ENCODE data around the gene IWS1.

The IWS1 gene

DNA sequence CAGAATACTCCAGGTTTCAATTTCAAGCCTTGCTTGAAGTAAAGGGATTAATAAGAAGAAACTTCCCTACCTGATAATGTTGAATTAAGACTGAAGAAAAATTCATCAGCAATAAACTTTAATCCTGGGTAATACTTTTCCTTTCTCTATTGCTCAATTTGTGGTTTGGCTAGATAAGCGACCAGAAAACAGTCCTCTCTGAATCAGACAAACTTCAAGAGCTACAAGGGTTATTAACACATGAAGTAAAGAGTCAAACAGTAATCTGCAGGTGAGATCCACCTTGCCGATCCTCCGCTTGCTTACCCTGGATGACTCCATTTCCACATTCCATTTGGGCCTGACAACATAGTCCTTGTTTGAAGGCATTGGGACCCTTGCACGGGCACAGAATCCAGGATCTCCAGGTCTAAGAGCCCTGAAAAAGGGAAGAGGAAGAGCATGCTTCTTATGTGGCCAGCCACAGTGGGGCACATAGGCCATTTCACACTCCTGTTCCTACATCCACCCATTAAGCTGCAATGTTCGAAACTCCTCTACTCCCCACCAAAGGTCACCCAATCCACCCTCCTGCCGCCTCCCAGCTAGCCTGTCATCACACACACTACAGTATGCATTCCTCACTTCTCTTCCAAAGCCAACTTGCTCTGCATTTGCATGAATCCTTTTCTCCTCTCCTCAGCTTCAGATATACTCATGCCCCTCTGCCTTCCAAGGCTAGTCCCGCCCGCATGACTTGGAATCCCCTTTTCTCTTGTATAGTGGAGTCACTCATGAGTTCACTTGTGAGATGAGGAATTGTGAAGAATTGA lies 39.8 kb downstream of the IWS1 start:
- no peak for DNase-seq

DNA sequence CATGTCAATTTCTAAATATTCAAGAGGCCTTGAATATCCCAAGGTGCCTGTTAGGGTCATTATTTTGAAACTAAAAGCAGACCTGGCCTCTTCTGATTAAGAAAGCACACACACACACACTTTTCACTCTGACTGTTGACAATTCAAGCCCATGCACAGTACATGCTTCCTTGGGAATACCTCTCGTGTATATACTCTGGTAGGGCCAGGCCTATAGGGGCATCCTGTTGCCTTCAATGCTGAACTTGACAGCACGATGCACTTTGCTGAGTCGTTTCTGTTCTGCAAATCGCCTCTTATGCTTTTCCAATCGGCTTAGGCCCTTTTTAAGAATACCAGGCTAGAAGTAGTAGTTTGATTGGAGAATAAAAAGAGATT lies 40.6 kb downstream of the IWS1 start:
- DNase-seq = no peak

DNA sequence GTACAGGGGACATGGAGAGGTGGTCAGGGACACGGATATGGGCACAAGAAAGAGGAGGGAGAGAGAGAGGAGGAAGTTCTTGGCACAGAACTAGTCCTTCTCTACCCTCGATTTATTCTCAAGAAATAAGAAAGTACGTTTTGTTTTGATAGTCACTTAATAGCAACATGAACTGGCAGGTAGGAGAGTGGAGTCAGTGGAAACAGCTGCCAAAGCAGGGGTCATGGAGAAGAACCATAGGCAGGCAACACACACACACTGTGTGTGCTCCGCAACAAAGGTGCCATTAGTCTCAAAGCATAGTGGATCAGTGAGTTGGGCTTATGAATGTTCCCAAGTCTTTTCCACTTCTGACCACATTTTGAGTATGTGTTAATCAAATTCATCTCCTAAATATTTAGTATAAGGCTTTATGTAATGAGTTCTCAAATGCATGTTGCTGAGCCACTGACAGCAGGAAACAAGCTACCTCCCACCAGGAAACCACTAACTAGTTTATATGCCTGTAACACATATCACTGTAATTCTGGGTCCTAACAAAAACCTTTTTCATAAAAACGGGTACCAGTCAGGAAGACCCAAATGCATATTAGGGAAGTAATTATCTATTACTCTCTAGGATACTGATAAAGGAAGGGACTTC lies 41.1 kb downstream of the IWS1 start:
- no peak for DNase-seq

DNA sequence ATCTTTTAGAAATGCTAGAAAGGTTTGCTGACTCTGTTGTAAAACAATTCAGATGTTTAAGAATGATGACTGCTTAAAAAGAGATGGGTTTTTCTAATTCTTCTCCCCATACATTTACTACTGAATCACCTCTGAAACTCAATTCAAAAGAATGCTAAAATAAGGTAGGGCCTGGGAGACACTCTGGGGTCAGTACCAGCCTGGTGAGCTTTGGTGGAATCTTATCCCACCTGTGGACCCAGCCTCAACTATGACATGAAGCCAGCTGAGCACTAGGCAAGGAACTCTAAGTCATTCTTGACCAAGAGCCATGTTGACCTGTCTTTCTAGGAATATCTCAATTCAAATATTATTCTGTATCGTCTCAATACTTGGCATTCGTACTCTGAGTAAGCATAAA lies 44.3 kb downstream of the IWS1 start:
- no peak for DNase-seq

DNA sequence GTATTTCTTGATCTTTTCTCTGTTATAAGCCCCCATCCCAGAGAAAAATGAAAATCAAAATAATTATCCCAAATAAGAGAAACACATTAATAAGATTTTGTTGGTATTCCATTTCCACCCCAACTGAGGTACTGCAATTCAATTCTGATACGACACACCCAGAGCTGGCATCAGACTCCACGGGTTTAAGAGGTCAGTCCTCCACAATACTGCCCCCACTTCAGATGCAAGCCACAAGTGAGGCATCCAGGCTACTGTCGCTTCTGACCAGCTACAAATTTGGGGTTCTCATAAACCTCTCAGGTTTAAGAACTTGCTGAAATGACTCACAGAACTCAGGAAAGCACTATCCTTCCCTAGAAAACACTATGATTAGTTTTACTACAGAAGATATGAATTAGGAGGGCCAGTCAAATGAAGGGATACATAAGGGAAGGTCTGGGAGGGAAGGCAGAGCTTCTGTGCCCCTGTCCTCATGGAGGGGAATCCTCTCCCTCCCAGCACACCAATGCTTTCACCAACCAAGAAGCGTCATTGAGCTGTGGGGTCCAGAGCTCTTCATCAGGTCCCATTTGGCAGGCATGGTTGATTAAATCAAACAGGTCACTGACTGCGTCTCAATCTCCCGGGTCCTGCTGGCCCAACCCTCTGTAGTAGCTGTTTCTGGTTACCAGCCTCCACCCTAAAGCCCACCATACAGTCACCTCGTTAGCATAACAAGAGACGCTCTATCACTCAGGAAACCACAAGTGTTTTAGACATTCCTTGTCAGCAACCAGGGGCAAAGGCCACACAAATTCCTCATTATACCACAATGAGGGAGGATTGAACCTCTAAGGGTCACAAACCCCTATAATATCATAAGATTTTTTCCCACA lies 46.2 kb downstream of the IWS1 start:
- no peak for DNase-seq

DNA sequence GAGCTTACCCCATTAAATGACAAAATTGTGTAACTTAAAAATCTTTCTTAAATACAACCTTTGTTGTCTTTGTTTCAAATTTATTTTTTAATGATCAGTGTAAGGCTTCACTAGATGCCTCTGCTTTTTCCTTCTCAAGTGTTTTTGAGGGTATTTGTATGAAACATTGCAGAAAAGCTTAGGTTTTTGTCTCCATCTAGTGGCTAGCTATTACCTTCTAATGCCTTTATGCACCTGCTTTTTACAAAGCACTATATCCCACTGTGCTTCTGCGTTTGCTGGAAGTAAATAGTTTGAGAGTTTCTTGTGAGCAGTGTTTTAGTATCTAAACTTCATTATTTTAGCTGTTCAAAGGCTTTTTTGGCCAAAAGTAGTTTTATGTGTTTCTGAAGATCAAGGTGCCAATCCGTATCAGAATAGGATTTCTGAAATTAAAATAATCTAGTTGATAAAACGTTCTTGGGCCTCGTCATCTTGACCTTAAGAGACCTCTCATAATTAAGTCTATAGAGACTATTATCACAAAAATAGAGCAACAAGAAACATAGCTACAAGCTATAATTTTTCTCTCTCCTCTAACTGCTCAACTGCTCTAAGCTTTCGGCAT lies 47.0 kb downstream of the IWS1 start:
- no peak for DNase-seq

DNA sequence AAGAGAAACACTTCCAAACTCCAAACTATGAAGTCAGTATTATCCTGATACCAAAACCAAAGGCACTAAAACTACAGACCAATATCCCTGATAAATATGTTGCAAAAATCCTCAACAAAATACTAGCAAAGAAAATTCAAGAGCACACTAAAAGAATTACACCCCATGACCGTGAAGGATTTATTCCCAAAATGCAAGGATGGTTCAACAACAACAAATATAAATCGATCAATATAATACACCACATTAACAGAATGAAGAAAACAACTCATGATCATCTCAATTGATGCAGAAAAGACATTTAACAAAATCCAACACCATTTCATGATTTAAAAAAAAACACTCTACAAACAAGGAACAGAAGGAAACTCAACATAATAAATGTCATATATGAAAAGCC lies 50.5 kb downstream of the IWS1 start:
- DNase-seq = no peak

DNA sequence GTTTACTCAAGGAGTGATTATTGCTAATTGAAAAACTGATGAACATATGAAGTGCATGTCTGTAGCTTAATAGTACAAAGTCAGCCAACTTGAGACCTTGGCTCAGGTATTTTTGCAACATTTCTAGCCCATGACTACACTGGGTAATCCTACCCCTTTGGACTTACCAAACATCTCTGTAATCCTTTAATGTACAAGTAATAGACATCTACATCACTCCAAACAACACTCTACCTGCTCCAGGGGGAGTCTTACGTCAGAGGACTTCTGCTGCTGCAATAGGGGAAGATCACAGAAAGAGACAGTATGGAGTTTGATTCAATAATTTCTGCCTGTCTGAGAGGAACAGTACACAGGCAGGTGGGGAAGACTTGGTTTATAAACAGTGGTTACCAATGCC lies 54.0 kb downstream of the IWS1 start:
- DNase-seq = no peak

DNA sequence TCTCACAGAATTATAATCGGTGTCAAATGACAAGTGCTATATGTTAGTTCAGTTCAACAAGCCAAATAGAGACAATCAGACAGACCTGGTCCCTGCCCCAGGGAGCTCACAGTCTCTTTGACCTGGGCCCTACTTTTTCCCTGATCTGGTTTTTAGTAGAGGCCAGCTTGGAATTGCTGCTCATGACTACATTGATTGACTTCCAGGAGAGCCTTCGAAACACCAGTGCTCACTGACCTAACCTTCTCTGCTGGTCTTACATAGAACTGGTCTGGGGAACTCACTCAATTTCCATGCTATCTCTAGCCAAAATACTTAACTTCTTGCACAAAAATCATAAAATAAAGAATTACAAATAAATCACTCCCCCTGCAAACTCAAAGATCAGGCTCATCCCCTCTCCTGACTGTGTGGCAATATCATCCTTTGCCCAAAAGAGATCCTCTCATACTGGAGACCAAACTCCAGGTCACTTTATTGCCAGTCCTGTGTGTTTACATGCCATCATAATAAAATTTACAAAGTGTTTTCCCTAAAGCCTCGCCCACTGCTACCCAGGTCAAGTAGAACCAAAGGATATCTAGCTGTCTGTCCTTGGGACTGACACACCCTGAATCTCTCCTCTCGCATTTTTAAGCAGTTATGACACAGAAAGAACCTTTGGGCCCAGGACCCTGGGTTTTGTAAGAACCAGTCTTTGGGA lies 54.9 kb downstream of the IWS1 start:
- DNase-seq = no peak

DNA sequence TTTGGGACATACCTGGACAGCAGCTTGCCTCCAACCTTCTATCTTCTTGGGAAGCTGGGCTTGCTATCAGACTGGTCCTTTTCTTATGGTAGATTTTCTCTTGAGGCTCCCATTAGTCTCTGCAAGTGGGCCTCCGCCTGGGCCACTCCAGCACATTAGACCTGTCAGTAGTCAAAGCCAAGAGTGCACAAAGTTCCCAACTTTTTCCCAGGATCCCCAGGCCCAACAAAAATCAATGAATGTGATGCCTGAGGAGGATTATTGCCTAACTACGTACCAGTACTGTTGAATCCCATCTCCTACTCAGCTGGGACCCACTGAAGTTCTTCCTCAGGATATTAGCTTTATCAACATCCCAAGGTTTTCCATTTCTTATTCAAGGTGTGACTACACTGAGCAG lies 56.3 kb downstream of the IWS1 start:
- DNase-seq = no peak

DNA sequence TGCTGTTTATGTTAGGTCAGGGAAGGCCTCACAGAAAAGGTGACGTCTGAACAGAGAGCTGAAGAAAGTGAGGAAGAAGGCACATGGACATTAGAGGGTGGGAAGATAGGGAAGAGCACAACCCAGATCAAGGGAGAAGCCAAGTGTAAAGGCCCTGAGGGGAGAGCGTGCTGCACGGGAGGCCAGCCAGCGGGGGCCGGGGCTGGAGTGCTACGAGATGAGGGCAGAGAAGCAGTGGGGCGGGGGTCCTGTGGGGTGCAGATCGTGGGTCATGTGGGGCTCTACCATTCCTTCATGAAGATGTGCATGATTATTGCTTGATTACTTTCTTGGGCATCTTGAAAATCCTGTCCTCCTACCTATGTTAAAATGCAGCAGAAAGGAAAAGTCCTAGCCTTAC lies 57.2 kb downstream of the IWS1 start:
- no peak for DNase-seq

DNA sequence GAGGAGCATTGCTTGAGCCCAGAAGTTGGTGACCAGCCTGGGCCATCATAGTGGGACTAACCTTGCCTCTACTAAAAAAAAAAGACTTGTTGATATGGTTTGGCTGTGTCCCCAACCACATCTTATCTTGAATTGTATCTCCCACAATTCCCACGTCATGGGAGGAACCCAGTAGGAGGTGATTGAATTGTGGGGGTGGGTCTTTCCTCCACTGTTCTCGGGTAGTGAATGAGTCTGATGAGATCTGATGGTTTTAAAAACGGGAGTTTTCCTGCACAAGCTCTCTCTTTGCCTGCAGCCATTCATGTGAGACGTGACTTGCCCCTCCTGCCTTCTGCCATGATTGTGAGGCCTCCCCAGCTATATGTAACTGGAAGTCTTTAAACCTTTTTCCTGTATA lies 61.0 kb downstream of the IWS1 start:
- no peak for DNase-seq

DNA sequence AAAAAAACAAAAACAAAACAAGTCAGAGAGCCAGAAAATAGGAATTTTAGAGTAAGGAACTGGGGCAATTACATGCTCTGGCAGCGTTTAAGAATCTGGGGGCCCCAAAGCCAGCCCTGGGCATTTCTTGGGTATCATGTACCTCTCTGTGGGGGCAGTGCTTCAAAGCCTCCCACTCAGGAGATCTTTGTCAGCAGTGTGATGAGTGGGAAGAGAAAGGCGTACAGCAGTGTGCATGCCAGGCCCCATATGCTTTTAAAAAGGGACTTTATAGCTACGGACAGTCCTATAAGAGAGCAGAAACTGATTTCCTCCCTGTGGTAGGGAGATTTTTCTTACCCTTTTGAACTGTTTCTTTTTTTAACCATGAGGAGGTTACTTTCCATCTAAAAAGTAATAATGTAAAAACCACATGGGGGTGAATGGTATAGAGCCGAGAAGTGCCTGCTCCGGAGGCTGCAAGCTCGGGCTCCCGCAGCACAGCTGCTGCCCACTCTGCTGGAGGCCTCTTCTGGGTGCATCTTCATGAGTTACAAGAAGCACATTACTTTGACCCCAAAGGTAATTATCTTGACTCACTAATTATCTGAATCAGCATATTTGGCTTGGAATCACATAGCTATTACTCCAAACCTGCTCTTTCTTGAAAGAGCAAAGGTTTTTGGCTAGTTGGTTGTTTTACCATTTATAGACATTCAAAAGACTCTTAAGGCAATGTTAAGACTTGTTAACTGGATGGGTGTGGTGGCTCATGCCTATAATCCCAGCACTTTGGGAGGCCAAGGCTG lies 61.6 kb downstream of the IWS1 start:
- no peak for DNase-seq

DNA sequence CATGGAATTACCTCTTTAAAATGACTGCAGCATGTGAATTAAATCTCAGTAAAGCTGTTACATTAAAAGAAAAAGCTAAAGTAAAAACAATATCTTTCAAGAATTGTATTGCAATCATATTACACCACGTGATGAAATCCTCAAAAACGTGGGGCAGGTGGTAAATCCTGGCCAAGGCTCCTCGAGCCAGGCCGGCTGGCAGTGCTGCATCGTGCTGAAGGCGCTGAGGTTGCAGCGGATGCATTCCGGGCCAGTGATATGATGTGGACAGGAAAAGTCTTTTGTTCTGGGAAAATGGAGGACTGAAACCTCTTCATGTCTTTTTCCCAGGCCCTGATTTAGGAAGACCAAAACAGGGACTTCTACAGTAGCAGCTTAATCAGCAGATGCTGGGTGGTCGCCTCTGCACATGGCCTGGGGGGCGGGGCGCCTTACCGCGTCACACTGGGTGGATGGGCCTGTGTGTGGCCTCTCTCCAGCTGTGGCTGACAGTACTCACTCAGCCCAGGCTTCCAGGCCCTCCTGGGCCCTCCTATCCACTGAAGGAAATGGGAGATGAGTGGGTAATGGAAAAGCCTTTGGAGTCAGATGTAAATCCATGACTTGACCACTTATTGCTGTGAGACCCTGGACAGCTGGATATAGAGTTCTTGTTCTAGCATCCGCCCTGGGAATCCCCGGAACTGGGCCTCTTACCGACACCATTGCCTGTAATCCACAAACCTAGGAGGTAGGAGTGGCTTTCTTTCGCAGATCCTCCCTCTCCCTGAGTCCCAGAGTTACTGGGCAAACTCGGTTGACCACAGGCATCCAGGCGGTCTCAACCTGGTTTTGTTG lies 62.9 kb downstream of the IWS1 start:
- no peak for DNase-seq

DNA sequence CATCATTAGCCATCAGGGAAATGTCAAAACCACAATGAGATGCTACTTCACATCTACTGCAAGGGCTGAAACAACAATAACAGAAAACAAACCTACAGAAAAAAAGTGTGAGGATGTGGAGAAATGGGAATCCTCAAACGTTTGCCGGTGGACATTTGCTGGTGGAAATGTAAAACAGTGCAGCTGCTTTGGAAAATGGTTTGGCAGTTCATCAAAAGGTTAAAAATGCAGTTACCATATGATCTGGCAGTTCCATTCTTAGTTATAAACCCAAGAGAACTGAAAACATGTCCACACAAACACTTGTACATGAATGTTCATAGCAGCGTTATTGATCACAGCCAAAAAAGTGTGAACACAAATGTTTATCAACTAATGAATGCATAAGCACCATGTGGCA lies 63.8 kb downstream of the IWS1 start:
- no peak for DNase-seq

DNA sequence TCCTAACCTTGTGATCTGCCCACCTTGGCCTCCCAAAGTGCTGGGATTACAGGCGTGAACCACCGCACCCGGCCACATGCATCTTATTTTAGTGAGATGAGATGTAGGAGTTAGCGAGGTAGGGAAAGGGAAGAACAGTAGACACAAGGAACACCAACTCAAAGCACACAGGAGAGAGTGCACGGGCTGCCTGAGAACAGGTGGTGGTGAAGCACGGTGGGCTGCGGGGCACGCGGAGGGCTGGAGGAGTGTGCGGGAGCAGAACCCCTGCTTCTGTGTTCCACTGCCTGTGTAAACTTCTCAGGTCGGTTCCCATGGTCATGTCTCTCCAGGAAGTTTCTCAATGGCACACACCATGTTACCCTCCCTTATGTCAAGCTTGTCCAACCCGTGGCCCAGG lies 69.3 kb downstream of the IWS1 start:
- DNase-seq = no peak

DNA sequence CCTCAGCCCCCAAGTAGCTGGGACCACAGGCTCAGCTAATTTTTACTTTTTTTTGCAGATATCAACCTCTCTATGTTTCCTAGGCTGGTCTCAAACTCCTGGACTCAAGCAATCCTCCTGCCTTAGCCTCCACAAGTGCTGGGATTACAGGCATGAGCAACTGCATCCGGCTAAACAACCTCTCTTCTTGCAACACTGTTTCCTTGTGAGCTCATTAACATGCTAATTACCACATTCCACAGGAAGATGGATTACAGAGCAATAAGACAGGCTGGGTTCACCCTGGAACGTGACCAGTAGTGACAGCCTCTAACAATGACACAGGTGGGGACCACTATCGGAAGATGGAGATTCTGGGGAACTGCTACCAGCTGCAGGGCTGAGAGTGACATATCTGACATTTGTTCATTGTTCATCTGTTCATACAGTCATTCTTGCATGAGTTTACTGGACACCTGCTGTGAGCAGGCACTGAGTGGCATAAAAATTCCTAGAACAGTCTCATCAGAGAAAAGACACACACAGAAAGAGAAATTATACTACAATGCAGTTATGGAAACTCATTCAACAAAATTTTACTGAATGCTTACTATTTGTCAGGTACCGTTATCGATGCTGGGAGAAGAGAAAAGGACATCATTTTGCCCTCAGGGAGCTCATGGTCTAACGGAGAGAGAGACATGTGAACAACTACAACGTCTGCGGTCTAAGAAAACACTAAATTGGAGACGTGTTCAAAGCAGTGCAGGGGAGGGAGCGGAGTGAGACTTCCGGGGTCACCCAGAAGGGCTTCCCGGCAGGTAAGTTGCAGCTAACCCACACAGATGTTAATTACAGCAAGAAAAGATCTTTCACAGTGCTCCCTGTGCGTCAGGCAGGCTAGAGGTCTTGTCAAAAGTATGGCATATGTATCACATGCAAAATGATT lies 70.5 kb downstream of the IWS1 start:
- DNase-seq = no peak

DNA sequence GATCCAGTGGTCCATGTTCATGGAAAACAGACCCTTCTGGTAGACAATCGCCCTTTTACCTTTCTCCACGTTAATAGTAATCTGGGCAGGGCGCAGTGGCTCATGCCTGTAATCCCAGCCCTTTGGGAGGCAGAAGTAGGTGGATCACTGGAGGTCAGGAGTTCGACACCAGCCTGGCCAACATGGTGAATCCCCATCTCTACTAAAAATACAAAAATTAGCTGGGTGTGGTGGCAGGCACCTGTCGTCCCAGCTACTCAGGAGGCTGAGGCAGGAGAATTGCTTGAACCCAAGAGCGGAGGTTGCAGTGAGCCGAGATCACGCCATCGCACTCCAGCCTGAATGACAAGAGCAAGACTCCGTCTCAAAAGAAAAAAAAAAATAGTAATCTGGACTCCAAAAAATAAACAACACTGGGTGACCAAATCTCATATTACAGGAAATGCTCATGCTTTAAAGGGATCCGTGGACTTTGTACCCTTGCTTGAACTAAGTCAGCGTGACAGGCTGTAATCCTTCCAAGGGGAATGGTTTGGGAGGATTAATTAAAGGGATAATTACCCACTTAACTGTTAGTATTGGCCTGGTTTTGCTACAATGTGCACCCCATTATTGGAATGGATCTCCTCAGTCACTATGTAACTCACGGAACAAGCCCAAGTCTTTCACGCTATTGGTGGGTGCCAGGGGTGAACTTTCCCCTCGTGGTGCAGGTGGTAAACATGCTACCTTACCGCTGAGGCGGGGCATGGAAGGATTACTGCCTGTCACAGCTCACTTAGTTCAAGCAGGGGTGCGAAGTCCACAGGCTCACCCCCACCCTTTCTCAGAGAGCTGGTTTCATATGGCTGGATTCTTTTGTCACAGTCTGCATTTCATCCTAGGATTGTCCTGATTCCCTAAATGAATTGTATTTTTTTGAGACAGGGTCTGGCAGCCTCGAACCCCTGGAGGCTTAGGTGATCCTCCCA lies 71.4 kb downstream of the IWS1 start:
- DNase-seq = no peak
